OCI-LY3 (cell line): ENCODE data around the gene H2BK1.

ENCODE experiments used
- CTCF ChIP-seq: fragments of 200-600, 300-600 bp; sonication (generic); IDR thresholded peaks from 2 replicates; pipeline ENCODE4 v1.5.1; 2014; ENCODE audit warnings: antibody characterized with exemption, low read length, low read depth
- EZH2phosphoT487 ChIP-seq: fragments of 200-600 bp; shearing (Covaris generic); IDR thresholded peaks from 2 replicates; pipeline ENCODE4 v1.6.1; 2018; ENCODE audit warnings: antibody characterized with exemption, mixed run types, low read depth

- TF ChIP-seq CTCF (peak; percentile 51), EZH2phosphoT487 (no peak)
Measured at GRCh38 chr7:151245360-151246101, 35.2 kb upstream of the H2BK1 start.
